ENCODE results near the gene ZNRF3. TPM values are rescaled to one million over a fixed set of nuclear protein-coding genes. Genes with fewer than 3 reads are reported as not detected.

ZNRF3 gene
- total and polyA plus RNA-seq, 4 donors: 3.5 to 10.2 (median 6.9) TPM

- WGBS, 2 donors: 89% methylated on average over 6 of the region's 6 CpGs
- H3K27ac ChIP-seq (ENCODE audit: low read depth in 1 of 2, low read length in 1 of 2): peak overlapping the region in 1 of 2 donors; percentile 41
Observed at GRCh38 chr22:28953976-28954880, 70.9 kb downstream of the ZNRF3 start.

GRCh38 chr22:28955817-28956216, 72.4 kb downstream of the ZNRF3 start:
- ATAC-seq (ENCODE audit: insufficient read depth, low FRiP score): no peak
- 24 to 56% methylated on average over 5 of the region's 5 CpGs for WGBS, 2 donors
- no peak overlapping the region for H3K9ac ChIP-seq (ENCODE audit: insufficient read depth in 1 of 2, low read length in 2 of 2)
- peaks cover 7 to 30% (median 10%) of the 10 kb centered on the region in 5 donors for H3K4me1 ChIP-seq (ENCODE audit: control insufficient read depth in 5 of 5, insufficient read depth in 5 of 5, low read length in 5 of 5)
- H3K9me3 ChIP-seq (ENCODE audit: control insufficient read depth in 4 of 4, insufficient read depth in 3 of 4, low read length in 3 of 4): no peaks in the 10 kb centered on the region
- TF ChIP-seq CTCF (IDR thresholded peaks at IDR 0.05; ENCODE audit: control extremely low read depth, extremely low read depth): no peak
- H3K36me3 ChIP-seq (ENCODE audit: control insufficient read depth in 4 of 4, insufficient read depth in 4 of 4, low read length in 4 of 4): peaks cover 0 to 2% (median 0%) of the 10 kb centered on the region in 4 donors
- no peak overlapping the region for H3K27ac ChIP-seq (ENCODE audit: low read depth in 1 of 2, low read length in 1 of 2)
- H3K27me3 ChIP-seq (ENCODE audit: control insufficient read depth in 3 of 3, insufficient read depth in 3 of 3, low read length in 2 of 3): no peaks in the 10 kb centered on the region
- no peak overlapping the region for H3K4me3 ChIP-seq
- DNase-seq: no peak

More at GRCh38 chr22:28953976-28954880, 70.9 kb downstream of the ZNRF3 start:
- ATAC-seq (ENCODE audit: insufficient read depth, low FRiP score): no peak
- peaks cover 10 to 46% (median 18%) of the 10 kb centered on the region in 5 donors for H3K4me1 ChIP-seq (ENCODE audit: control insufficient read depth in 5 of 5, insufficient read depth in 5 of 5, low read length in 5 of 5)
- H3K27me3 ChIP-seq (ENCODE audit: control insufficient read depth in 3 of 3, insufficient read depth in 3 of 3, low read length in 2 of 3): no peaks in the 10 kb centered on the region
- H3K9ac ChIP-seq (ENCODE audit: insufficient read depth in 1 of 2, low read length in 2 of 2): no peak overlapping the region
- no peaks in the 10 kb centered on the region for H3K9me3 ChIP-seq (ENCODE audit: control insufficient read depth in 4 of 4, insufficient read depth in 3 of 4, low read length in 3 of 4)
- H3K36me3 ChIP-seq (ENCODE audit: control insufficient read depth in 4 of 4, insufficient read depth in 4 of 4, low read length in 4 of 4): peaks cover 0 to 2% (median 0%) of the 10 kb centered on the region in 4 donors
- no peak for TF ChIP-seq CTCF (IDR thresholded peaks at IDR 0.05; ENCODE audit: control extremely low read depth, extremely low read depth)
- H3K4me3 ChIP-seq: no peak overlapping the region
- no peak for DNase-seq

- H3K4me3 ChIP-seq: no peak overlapping the region
- TF ChIP-seq CTCF (IDR thresholded peaks at IDR 0.05; ENCODE audit: control extremely low read depth, extremely low read depth): no peak
- peaks cover 7 to 23% (median 10%) of the 10 kb centered on the region in 5 donors for H3K4me1 ChIP-seq (ENCODE audit: control insufficient read depth in 5 of 5, insufficient read depth in 5 of 5, low read length in 5 of 5)
- H3K27ac ChIP-seq (ENCODE audit: low read depth in 1 of 2, low read length in 1 of 2): no peak overlapping the region
- DNase-seq: no peak
- WGBS, 2 donors: 59 to 81% methylated on average over 1 of the region's 1 CpG
- no peak for ATAC-seq (ENCODE audit: insufficient read depth, low FRiP score)
- H3K9me3 ChIP-seq (ENCODE audit: control insufficient read depth in 4 of 4, insufficient read depth in 3 of 4, low read length in 3 of 4): no peaks in the 10 kb centered on the region
- peaks cover 0 to 2% (median 0%) of the 10 kb centered on the region in 4 donors for H3K36me3 ChIP-seq (ENCODE audit: control insufficient read depth in 4 of 4, insufficient read depth in 4 of 4, low read length in 4 of 4)
- H3K9ac ChIP-seq (ENCODE audit: insufficient read depth in 1 of 2, low read length in 2 of 2): no peak overlapping the region
- no peaks in the 10 kb centered on the region for H3K27me3 ChIP-seq (ENCODE audit: control insufficient read depth in 3 of 3, insufficient read depth in 3 of 3, low read length in 2 of 3)
Observed at GRCh38 chr22:28956506-28956905, 73.1 kb downstream of the ZNRF3 start.

Data from lung (tissue), 12 donors.